Activated CD4-positive, alpha-beta T cell treated with anti-CD3 and anti-CD28 coated beads, Interleukin-2, amount 10 ng/mL, durations not matched to agents 24 days and 14 days (primary cell): ENCODE data around the gene BCAS4. TPM values are rescaled to one million over a fixed set of nuclear protein-coding genes. Genes with fewer than 3 reads are reported as not detected.

Source experiments
- DNase-seq: peaks from one replicate; pipeline ENCODE4 v3.0.0; 2022
- H3K27ac Mint-ChIP-seq: one replicate; pipeline ENCODE4 v1.8.0; 2022; ENCODE audit warnings: mild to moderate bottlenecking, mixed read lengths
- H3K27me3 Mint-ChIP-seq: one replicate; pipeline ENCODE4 v1.8.0; 2022; ENCODE audit warnings: mixed read lengths
- H3K36me3 Mint-ChIP-seq: one replicate; pipeline ENCODE4 v1.8.0; 2022; ENCODE audit warnings: low read depth, mild to moderate bottlenecking, mixed read lengths
- H3K4me1 Mint-ChIP-seq: one replicate; pipeline ENCODE4 v1.8.0; 2021; ENCODE audit warnings: mixed read lengths
- H3K4me3 Mint-ChIP-seq: one replicate; pipeline ENCODE4 v1.8.0; 2022; ENCODE audit warnings: mild to moderate bottlenecking, moderate library complexity, mixed read lengths
- H3K9me3 Mint-ChIP-seq: one replicate; pipeline ENCODE4 v1.8.0; 2021; ENCODE audit warnings: mixed read lengths
- intact Hi-C: fragments of 100-400 bp; cut with micrococcal nuclease; formaldehyde crosslinking; loops from one replicate; pipeline ENCODE4 v1.15.1; 2023
- total RNA-seq: library from RNA; stranded (reverse); gene quantifications from 2 replicates; pipeline ENCODE4 v1.2.3, GENCODE V29; 2022

BCAS4 gene
- total RNA-seq, 1 donor from 2014 or later, result 8.4 TPM

DNA sequence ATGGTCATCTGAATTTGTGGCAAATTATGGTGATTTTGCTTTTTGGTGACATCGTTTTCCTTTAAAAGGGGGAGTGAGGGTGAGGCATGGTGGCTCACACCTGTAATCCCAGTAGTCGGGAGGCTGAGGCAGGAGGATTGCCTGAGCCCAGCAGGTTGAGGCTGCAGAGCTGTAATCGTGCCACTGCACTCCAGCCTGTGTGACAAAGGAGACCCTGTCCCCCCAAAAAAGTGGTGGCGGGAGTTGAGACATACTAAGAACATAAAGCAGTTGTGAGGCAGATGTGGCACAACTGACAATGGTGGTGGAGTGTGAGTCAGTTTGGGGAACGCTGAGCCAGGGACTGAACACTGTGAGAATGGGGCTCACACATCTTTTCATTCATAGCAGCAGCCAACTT lies 90.9 kb downstream of the BCAS4 start:
- Mint-ChIP-seq H3K4me3 (no peak overlapping the region), H3K36me3 (peaks cover 19% of the 10 kb centered on the region), H3K27me3 (no peaks in the 10 kb centered on the region), H3K27ac (peak overlapping the region; percentile 32), H3K9me3 (no peaks in the 10 kb centered on the region), H3K4me1 (no peaks in the 10 kb centered on the region)
- intact Hi-C loops, result no loop called here
- no peak for DNase-seq

DNA sequence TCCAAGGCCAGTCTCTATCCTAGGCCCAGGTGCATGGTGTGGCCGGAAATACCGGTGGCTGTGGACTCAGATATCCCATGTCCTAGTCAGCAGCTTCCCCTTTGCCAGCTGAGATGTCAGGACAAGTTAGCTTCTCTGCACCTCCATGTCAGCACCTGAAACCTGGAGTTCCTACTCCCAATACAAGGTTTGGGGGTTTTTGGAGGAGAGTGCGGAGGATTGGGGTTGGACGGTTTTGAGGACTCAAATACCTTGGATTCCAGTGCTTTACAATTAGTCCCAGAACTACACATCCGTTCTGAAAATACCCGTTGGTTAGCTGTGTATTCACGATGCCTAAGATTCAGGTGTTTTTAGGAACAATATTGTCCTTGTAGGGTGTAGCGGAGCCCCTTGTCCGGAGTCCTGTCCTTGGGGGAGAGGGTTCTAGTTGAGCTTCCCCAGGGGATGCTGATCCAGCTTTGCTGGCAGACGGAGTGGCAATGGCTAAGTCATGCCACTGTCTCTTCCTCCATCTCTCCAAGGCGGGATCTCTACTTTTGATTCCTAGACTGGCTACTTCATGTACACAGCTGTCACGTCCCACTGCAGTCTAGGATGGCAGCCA lies 91.4 kb downstream of the BCAS4 start:
- Mint-ChIP-seq H3K9me3 (no peaks in the 10 kb centered on the region), H3K27me3 (no peaks in the 10 kb centered on the region), H3K27ac (no peak overlapping the region), H3K4me1 (no peaks in the 10 kb centered on the region), H3K36me3 (peaks cover 23% of the 10 kb centered on the region), H3K4me3 (no peak overlapping the region)
- no peak for DNase-seq
- intact Hi-C loops, result no loop called here

DNA sequence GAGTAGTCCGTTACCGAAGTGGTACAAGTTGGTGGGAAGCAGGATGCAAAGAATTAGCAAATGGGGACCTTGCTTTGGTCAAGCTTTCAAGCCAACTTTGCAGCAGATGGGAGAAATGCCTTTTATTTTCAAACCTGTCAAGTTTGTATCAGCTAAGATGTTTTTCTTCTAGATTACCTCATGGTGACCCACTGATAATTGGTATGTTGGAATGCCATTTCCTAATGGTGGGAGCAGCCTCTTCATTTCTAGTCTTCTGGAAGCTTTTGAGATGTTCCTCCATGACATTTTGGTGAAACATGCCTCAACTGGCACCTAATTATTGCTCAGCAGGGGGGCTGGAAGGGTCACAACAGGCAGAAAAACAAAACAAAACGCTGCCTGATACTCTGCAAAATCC lies 92.7 kb downstream of the BCAS4 start:
- Mint-ChIP-seq H3K4me1 (peaks cover 10% of the 10 kb centered on the region), H3K4me3 (no peak overlapping the region), H3K27me3 (no peaks in the 10 kb centered on the region), H3K36me3 (peaks cover 36% of the 10 kb centered on the region), H3K27ac (no peak overlapping the region), H3K9me3 (no peaks in the 10 kb centered on the region)
- DNase-seq, result no peak
- intact Hi-C loops, result no loop called here

DNA sequence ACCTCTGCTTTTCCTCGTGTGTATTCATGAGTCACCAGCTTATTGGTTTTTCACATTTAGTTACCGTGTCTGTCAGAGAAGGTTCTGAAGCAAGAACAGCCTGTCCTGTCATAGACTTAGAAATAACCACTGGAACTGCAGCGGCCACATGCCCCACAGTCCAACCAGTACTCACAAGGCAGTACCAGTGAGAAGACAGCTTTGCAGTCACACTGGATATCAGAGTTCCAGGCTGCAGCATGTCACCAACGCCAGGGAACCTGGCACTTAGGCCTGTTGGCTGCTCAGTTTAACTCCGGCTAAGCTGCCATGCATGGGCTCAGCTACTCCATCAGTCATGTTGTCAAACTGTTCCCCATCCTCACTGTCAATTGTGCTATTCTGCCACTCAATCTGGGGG lies 96.3 kb downstream of the BCAS4 start:
- Mint-ChIP-seq H3K36me3 (peaks cover 61% of the 10 kb centered on the region), H3K27ac (peak overlapping the region; percentile 21), H3K27me3 (no peaks in the 10 kb centered on the region), H3K4me3 (no peak overlapping the region), H3K4me1 (peaks cover 19% of the 10 kb centered on the region), H3K9me3 (no peaks in the 10 kb centered on the region)
- intact Hi-C loops, result no loop called here
- DNase-seq, result no peak

DNA sequence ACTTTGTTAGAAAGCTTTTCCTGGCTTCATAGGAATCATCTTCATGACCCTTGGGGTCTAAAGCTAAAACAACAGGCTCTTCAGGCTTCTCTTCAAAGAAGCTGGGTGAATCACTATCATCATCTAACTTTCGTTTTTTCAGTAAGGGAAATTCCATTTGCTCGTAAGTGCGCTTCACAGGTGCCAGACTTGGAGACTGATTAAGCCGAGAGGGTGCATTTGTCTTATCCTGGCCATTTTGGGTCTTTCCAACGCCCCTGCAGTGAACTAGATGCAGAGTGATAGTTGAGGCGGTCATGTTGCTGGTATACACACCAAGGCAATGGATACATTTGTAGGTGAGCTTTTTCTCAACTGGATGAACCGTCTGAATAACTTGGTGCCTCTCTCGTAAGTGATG lies 97.5 kb downstream of the BCAS4 start:
- H3K4me3 Mint-ChIP-seq, result no peak overlapping the region
- intact Hi-C loops, result loop anchor here (2.0 kb wide), 1 partner anchor 18 kb away; no protein-coding TSS in a partner anchor
- H3K27ac Mint-ChIP-seq, result peak overlapping the region; percentile 40
- H3K27me3 Mint-ChIP-seq, result no peaks in the 10 kb centered on the region
- peaks cover 19% of the 10 kb centered on the region for H3K4me1 Mint-ChIP-seq
- no peak for DNase-seq
- no peaks in the 10 kb centered on the region for H3K9me3 Mint-ChIP-seq
- peaks cover 65% of the 10 kb centered on the region for H3K36me3 Mint-ChIP-seq

DNA sequence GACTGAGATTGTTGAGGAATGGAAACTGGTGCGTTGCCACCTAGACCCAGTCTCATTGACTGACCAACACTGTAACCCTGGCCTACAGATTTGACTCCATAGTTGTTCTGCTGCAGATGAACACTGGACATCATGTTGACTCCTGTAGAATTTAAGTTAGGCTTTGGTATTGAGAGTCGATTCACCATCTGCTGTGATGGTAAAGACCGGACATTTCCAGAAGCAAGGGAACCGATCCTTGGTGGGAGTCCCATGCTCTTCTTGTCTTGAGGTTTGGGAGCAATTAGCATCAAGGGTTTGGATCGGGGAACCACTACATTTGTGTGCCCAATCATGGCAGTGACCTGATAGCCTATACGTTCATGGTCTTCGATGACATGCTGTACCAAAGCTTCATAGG lies 98.8 kb downstream of the BCAS4 start:
- H3K27me3 Mint-ChIP-seq, result no peaks in the 10 kb centered on the region
- H3K4me1 Mint-ChIP-seq, result peaks cover 22% of the 10 kb centered on the region
- DNase-seq, result no peak
- no peaks in the 10 kb centered on the region for H3K9me3 Mint-ChIP-seq
- intact Hi-C loops, result loop anchor here (2.0 kb wide), 1 partner anchor 17 kb away; no protein-coding TSS in a partner anchor
- H3K4me3 Mint-ChIP-seq, result no peak overlapping the region
- H3K27ac Mint-ChIP-seq, result no peak overlapping the region
- peaks cover 72% of the 10 kb centered on the region for H3K36me3 Mint-ChIP-seq

DNA sequence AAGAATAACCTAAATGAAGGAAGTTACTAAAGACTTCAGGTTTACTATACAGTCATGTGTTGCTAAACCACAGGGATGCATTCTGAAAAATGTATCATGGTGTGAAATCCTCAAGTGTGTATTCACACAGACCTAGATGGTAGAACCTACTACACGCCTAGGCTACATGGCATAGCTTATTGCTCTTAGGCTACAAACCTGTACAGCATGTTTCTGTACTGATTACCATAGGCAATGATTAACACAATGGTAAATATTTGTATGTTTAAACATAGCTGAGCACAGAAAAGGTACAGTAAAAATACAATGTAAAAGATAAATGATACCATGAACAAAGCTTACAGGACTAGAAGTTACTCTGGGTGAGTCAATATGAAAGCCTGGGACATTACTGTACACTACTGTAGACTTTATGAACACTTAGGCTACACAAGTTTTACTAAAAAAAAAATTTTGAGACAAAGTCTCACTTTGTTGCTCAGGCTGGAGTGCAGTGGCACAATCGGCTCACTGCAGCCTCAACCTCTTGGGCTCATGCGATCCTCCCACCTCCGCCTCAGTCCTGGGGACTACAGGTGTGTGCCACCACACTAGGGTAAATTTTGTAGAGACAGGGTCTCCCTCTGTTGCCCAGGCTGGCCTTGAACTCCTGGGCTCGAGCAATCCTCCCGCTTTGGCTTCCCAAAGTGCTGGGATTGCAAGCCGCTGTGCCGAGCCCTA lies 100.4 kb downstream of the BCAS4 start:
- H3K27ac Mint-ChIP-seq, result no peak overlapping the region
- intact Hi-C loops, result no loop called here
- DNase-seq, result no peak
- H3K9me3 Mint-ChIP-seq, result no peaks in the 10 kb centered on the region
- H3K27me3 Mint-ChIP-seq, result no peaks in the 10 kb centered on the region
- H3K4me3 Mint-ChIP-seq, result no peak overlapping the region
- H3K4me1 Mint-ChIP-seq, result peaks cover 22% of the 10 kb centered on the region
- H3K36me3 Mint-ChIP-seq, result peaks cover 70% of the 10 kb centered on the region

DNA sequence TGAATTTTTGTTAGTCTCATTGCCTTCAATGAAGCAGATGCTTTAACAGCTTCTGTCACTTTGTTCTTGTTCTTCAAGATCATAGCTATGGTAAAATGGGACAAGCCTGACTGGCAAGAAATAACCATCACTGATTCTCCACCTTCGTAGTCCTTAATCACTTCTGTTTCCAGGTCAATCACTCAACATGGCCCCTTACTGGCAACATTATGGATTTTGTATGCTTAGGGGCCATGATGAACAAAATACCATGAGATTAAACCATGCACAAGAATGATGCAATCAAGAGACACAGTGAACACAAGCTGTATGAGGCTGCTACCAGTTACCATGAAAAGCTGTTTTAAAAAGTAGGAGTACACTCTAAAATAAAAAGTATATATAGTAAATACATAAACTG lies 103.6 kb downstream of the BCAS4 start:
- Mint-ChIP-seq H3K9me3 (no peaks in the 10 kb centered on the region), H3K27ac (peak overlapping the region; percentile 28), H3K4me3 (no peak overlapping the region), H3K4me1 (peaks cover 7% of the 10 kb centered on the region), H3K27me3 (no peaks in the 10 kb centered on the region), H3K36me3 (peaks cover 67% of the 10 kb centered on the region)
- no peak for DNase-seq
- intact Hi-C loops, result no loop called here

DNA sequence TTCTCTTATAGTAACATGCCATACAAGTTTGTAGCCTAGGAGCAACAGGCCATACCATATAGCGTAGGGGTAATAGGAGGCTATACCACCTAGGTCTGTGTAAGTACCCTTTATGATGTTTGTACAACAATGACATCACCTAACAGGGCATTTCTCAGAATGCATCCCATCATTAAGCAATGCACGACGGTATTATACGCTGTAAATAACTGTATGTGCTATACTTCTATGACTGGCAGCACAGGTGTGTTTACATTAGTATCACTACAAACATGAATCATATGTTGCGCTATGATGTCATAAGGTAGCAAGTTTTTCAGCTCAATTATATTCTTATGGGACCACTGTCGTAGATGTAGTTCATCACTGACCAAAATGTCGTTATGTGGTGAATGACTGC lies 105.4 kb downstream of the BCAS4 start:
- H3K27ac Mint-ChIP-seq, result no peak overlapping the region
- peaks cover 58% of the 10 kb centered on the region for H3K36me3 Mint-ChIP-seq
- no peak for DNase-seq
- H3K9me3 Mint-ChIP-seq, result no peaks in the 10 kb centered on the region
- intact Hi-C loops, result no loop called here
- H3K4me3 Mint-ChIP-seq, result no peak overlapping the region
- H3K4me1 Mint-ChIP-seq, result peaks cover 3% of the 10 kb centered on the region
- H3K27me3 Mint-ChIP-seq, result no peaks in the 10 kb centered on the region

DNA sequence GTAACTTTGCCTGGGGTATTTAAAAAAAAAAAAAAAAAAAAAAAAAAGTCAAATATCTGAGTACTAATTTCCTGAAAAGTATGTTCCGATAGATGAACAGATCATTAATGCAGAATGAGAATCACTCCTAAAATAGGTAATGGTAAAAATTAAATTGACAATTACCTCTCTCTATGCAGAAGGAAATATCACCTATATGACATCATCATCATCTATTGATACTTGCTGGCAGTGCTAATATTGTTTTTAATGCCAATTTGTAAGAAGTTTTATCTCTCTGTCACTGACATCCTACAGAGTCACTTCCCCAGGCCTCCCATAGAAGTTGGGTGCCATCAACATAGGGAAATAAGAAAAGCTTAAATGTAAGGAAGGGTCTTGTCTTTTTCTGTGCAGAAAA lies 106.4 kb downstream of the BCAS4 start:
- Mint-ChIP-seq H3K4me1 (peaks cover 3% of the 10 kb centered on the region), H3K9me3 (no peaks in the 10 kb centered on the region), H3K27ac (no peak overlapping the region), H3K36me3 (peaks cover 55% of the 10 kb centered on the region), H3K27me3 (no peaks in the 10 kb centered on the region), H3K4me3 (no peak overlapping the region)
- intact Hi-C loops, result no loop called here
- DNase-seq, result no peak

DNA sequence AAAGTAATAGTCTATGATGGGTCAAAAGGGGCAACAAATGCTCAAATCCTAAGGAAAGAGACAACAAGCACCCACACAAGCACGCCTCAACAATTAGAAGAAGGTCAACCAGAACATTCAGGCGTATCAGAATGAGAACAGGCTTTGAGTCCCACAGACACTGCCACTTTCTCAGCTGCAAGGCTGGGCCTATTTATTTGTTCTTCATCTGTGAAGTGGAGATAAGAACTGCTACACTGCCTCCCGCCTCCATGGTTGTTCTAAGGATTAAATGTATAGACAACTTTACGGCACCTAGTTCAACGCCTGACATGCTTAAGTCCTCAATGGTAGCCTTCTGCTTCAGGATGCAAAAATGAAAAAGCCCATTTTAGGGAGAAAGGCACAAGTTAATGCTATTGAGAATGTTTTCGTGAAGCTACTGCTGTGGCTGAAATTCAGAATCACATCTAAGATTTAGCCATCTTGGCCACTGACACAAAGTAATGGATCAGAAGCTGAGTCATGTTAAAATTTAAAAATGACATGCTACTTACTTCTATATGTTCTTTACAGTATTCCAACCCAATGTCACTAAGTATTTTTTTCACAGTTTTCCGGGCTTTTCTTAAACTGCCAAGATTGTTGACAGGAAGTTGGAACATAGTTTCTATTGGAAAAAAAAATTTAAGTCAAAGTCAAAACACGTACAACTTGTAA lies 108.6 kb downstream of the BCAS4 start:
- H3K27ac Mint-ChIP-seq, result peak overlapping the region; percentile 29
- peaks cover 44% of the 10 kb centered on the region for H3K36me3 Mint-ChIP-seq
- H3K4me1 Mint-ChIP-seq, result peaks cover 1% of the 10 kb centered on the region
- H3K9me3 Mint-ChIP-seq, result no peaks in the 10 kb centered on the region
- no peak for DNase-seq
- H3K27me3 Mint-ChIP-seq, result no peaks in the 10 kb centered on the region
- intact Hi-C loops, result no loop called here
- no peak overlapping the region for H3K4me3 Mint-ChIP-seq

DNA sequence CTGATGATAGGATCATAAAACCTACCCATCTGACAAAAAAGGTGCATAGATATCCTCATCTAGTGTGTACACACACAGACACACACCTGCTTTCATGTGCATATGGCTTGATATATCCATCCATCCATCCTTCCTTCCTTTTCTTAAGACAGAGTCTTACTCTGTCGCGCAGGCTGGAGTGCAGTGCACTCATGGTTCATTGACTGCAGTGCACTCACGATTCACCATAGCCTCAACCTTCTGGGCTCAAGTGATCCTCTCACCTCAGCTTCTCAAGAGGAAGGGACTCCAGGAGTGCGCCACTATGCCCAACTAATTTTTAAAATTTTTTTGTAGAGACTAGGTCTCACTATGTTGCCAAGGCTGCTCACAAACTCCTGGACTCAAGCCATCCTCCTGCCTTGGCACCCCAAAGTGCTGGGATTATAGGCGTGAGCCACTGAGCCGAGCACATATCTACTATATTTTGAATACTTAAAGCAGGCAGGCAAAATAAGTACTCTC lies 109.3 kb downstream of the BCAS4 start:
- intact Hi-C loops, result no loop called here
- Mint-ChIP-seq H3K4me1 (peaks cover 1% of the 10 kb centered on the region), H3K9me3 (no peaks in the 10 kb centered on the region), H3K27me3 (no peaks in the 10 kb centered on the region), H3K27ac (no peak overlapping the region), H3K4me3 (no peak overlapping the region), H3K36me3 (peaks cover 40% of the 10 kb centered on the region)
- no peak for DNase-seq

DNA sequence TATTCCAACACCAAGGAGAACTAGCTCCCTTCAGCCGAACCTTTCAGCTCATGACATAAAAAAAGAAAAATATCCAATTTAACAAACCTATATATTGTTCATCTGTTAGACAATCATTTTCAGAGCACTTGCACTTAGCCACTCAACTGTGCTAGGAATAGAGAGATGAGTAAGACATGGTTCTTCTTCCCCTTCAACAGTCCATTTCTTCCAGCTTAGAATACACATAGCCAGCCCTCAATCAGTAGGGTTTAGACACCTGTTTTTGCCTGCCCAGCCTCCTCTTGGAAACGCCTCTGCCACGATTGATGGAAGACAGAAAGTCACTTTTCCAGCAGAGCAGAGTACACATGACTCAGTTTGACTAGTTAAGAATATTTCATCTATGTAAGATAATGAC lies 114.6 kb downstream of the BCAS4 start:
- Mint-ChIP-seq H3K9me3 (no peaks in the 10 kb centered on the region), H3K27me3 (no peaks in the 10 kb centered on the region), H3K4me3 (no peak overlapping the region), H3K4me1 (peaks cover 37% of the 10 kb centered on the region), H3K36me3 (peaks cover 32% of the 10 kb centered on the region), H3K27ac (no peak overlapping the region)
- no peak for DNase-seq
- intact Hi-C loops, result no loop called here

DNA sequence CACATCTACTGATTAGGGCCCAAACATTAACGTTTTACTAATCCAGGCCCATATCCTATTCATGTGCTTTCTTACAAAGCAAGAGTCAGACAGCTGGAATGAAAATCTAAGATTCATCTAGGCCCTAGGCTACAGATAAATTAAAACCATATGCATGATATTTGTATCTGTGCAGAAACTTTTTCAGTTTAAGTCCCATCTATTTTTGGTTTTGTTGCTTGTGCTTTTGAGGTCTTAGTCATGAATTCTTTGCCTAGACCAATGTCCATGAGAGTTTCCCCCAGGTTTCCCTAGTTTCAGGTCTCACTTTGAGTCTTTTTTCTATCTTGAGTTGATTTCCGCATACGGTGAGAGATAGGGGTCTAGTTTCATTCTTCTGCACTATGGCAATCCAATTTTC lies 116.2 kb downstream of the BCAS4 start:
- Mint-ChIP-seq H3K9me3 (no peaks in the 10 kb centered on the region), H3K4me3 (no peak overlapping the region), H3K27ac (peak overlapping the region; percentile 11), H3K36me3 (peaks cover 34% of the 10 kb centered on the region), H3K27me3 (no peaks in the 10 kb centered on the region), H3K4me1 (peaks cover 48% of the 10 kb centered on the region)
- DNase-seq, result no peak
- intact Hi-C loops, result loop anchor here (2.0 to 5.0 kb wide), 3 partner anchors 18 to 119 kb away; partner anchors contain the start of genes DPM1 and MOCS3
